ENCODE data around the gene TMEM150C.

Gene TMEM150C

DNA sequence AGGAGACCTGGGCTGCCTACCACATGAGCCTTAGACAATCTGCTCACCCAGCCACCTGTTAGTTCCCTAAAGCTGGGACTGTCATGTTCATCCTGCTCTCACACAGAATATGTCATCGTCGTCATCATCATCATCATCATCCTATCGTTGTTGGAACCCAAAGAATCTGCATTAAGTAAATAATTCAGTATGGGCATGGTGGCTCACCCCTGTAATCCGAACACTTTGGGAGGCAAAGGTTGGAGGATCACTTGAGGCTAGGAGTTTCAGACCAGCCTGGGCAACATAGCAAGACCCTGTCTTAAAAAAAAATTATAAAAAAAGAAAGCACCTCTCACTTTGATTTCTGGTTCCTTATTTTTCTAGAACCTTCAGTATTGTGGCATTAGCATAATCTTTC, 125.0 kb downstream of the TMEM150C start:
- Histone ChIP-seq H3K27ac (peak overlapping the region in 3 of 21 experiments; percentile 2 to 42 (median 36)), H3K4me3 (no peak overlapping the region)

DNA sequence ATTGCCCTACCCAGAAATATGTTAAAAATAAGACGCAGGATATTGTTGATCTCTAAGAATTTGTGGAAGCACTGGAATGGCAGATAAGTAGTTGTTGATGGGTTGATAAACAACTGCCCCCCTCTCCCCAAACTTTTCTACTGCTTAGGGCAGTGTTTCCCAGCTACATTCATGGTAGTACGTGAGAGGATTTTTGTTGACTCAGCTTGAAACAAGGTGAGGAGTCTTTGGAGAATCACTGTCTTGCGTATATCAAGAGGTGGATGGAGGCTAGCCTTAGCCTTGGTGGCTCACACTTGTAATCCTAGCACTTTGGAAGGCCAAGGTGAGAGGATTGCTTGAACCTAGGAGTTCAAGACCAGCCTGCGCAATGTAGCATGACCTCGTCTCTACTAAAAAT, 125.7 kb downstream of the TMEM150C start:
- Histone ChIP-seq H3K27ac (no peak overlapping the region), H3K4me3 (no peak overlapping the region)

DNA sequence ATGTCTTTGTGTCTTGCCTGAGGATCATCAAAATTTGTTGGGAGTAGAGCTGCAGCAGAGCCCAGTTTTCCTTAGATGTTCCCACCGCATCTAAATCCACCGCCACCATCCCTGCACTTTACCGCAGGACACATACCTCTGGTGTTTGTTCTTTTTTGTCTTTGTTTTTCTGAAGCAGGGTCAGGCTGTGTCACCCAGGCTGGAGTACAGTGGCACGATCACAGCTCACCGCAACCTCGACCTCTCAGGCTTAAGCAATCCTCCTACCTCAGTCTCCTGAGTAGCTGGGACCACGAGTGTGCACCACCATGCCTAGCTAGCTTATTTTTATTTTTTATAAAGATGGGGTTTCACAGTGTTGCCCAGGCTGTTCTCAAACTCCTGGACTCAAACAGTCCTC, 126.8 kb downstream of the TMEM150C start:
- Histone ChIP-seq H3K4me3 (no peak overlapping the region), H3K27ac (no peak overlapping the region)

DNA sequence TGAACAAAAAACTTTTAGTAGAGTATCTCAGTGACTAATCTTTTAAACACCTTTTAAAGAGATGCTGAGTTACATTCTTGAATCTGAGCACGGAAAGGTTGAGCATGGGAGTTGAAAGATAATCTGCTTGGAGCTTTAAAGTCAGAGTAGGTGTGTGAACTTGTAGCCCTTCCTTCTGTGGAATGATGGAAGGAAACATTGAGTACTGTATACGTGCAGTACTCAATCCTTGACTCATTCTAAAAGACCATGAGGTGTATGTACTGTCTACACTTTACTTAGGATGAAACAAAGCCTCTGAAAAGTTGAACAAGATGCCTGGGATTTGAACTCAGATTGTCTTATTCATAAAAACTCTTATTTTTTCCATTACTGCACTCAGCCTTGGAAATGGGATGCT, 128.0 kb downstream of the TMEM150C start:
- H3K4me3 ChIP-seq = no peak overlapping the region

More for the DNA sequence above, 128.0 kb downstream of the TMEM150C start:
- H3K27ac ChIP-seq = no peak overlapping the region

Data from skin epidermis (tissue), 12 donors.